SU-DHL-6 (cell line): ENCODE results near the gene RARB.

ENCODE experiments used
- H2AFZ ChIP-seq: fragments of 200-600 bp; sonication (generic); 2 replicates; pipeline ENCODE4 v1.6.1; 2014; ENCODE audit warnings: low read depth, mild to moderate bottlenecking, moderate library complexity, mixed read lengths, antibody characterized with exemption, low read length; ENCODE audit not compliant: severe bottlenecking
- H3F3A ChIP-seq: fragments of 200-600 bp; shearing (Covaris generic); 2 replicates; pipeline ENCODE4 v1.6.0; 2016; ENCODE audit warnings: antibody characterized with exemption, mild to moderate bottlenecking; ENCODE audit not compliant: insufficient read depth
- H3K27ac ChIP-seq: fragments of 200-600 bp; sonication (generic); 2 replicates; pipeline ENCODE4 v1.5.1; 2016; ENCODE audit warnings: low read depth, mild to moderate bottlenecking, low read length, moderate library complexity, mixed read lengths
- H3K27me3 ChIP-seq: fragments of 200-600 bp; sonication (generic), shearing (Covaris generic); 2 replicates; pipeline ENCODE4 v1.6.0; 2014; ENCODE audit warnings: mild to moderate bottlenecking, low read length
- H3K36me3 ChIP-seq: fragments of 200-600 bp; sonication (generic); 2 replicates; pipeline ENCODE4 v1.6.1; 2014; ENCODE audit warnings: mild to moderate bottlenecking, low read length, mixed read lengths
- H3K4me2 ChIP-seq: fragments of 300-600, 200-600 bp; shearing (Covaris generic), sonication (generic); 2 replicates; pipeline ENCODE4 v1.6.0; 2014; ENCODE audit warnings: low read length, low read depth, mild to moderate bottlenecking; ENCODE audit not compliant: poor library complexity, severe bottlenecking
- H3K4me3 ChIP-seq: fragments of 200-600 bp; sonication (generic); 2 replicates; pipeline ENCODE4 v1.5.1; 2014; ENCODE audit warnings: antibody characterized with exemption, low read length, mild to moderate bottlenecking, mixed read lengths; ENCODE audit not compliant: insufficient read depth, poor library complexity, severe bottlenecking
- H3K79me2 ChIP-seq: fragments of 200-600 bp; sonication (generic); 2 replicates; pipeline ENCODE4 v1.6.1; 2014; ENCODE audit warnings: mild to moderate bottlenecking, low read length, moderate library complexity; ENCODE audit not compliant: insufficient read depth
- H3K9ac ChIP-seq: fragments of 200-600 bp; sonication (generic); 2 replicates; pipeline ENCODE4 v1.7.0; 2014; ENCODE audit warnings: mild to moderate bottlenecking, low read length
- H3K9me2 ChIP-seq: fragments of 200-600 bp; sonication (generic); replicated peaks from 2 replicates; pipeline ENCODE4 v1.6.1; 2014; ENCODE audit warnings: low read length; ENCODE audit not compliant: insufficient read depth
- H3K9me3 ChIP-seq: fragments of 200-600 bp; sonication (generic); 2 replicates; pipeline ENCODE4 v1.6.1; 2014; ENCODE audit warnings: low read length, mixed read lengths; ENCODE audit not compliant: insufficient read depth
- H4K20me1 ChIP-seq: fragments of 200-600 bp; sonication (generic); 2 replicates; pipeline ENCODE4 v1.6.1; 2014; ENCODE audit warnings: low read depth, mild to moderate bottlenecking, antibody characterized with exemption, low read length, moderate library complexity, mixed read lengths
- EZH2phosphoT487 ChIP-seq: fragments of 200-600 bp; sonication (generic), shearing (Covaris generic); conservative IDR thresholded peaks from 2 replicates; pipeline ENCODE4 v1.6.1; 2018; ENCODE audit warnings: mild to moderate bottlenecking, antibody characterized with exemption, low read length, moderate library complexity, mixed read lengths
- TF ChIP-seq, protein P1 (sequence below): fragments of 200-600 bp; sonication (generic); IDR thresholded peaks from one replicate; pipeline ENCODE4 v1.5.1; 2017; ENCODE audit warnings: antibody characterized with exemption, mild to moderate bottlenecking, low read length, moderate library complexity; ENCODE audit not compliant: insufficient read depth, poor library complexity, severe bottlenecking

Gene RARB

DNA sequence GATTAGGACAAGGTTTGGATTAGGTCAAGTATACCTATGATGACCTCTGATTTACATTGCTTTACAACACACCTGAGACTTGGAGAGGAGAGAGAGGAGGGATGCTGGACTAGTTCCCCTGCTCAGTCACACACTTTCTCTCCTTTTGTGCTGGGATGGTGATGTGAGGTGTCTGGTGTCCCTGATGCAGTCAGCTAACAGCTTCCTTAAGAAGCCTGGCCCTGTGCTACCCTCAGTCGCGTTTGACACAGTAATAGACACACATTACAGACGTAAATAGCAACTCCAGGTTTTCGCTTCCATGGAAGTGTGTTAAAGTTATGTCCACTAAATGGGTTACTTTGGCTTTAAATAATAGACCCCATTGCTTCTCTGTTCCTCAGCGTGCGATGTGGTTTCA is 58.9 kb downstream of the RARB start:
- no peak overlapping the region for H3K4me2 ChIP-seq
- H3K9me3 ChIP-seq, result no peaks in the 10 kb centered on the region
- TF ChIP-seq, protein P1, sequence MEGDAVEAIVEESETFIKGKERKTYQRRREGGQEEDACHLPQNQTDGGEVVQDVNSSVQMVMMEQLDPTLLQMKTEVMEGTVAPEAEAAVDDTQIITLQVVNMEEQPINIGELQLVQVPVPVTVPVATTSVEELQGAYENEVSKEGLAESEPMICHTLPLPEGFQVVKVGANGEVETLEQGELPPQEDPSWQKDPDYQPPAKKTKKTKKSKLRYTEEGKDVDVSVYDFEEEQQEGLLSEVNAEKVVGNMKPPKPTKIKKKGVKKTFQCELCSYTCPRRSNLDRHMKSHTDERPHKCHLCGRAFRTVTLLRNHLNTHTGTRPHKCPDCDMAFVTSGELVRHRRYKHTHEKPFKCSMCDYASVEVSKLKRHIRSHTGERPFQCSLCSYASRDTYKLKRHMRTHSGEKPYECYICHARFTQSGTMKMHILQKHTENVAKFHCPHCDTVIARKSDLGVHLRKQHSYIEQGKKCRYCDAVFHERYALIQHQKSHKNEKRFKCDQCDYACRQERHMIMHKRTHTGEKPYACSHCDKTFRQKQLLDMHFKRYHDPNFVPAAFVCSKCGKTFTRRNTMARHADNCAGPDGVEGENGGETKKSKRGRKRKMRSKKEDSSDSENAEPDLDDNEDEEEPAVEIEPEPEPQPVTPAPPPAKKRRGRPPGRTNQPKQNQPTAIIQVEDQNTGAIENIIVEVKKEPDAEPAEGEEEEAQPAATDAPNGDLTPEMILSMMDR, result no peak
- no peak for TF ChIP-seq EZH2phosphoT487
- H3K9me2 ChIP-seq, result no peaks in the 10 kb centered on the region
- H2AFZ ChIP-seq, result no peak overlapping the region
- H4K20me1 ChIP-seq, result no peaks in the 10 kb centered on the region
- H3K27me3 ChIP-seq, result no peaks in the 10 kb centered on the region
- H3K27ac ChIP-seq, result no peak overlapping the region
- H3K4me3 ChIP-seq, result no peak overlapping the region
- H3K9ac ChIP-seq, result no peak overlapping the region
- no peaks in the 10 kb centered on the region for H3K36me3 ChIP-seq
- H3F3A ChIP-seq, result no peaks in the 10 kb centered on the region
- H3K79me2 ChIP-seq, result no peaks in the 10 kb centered on the region

DNA sequence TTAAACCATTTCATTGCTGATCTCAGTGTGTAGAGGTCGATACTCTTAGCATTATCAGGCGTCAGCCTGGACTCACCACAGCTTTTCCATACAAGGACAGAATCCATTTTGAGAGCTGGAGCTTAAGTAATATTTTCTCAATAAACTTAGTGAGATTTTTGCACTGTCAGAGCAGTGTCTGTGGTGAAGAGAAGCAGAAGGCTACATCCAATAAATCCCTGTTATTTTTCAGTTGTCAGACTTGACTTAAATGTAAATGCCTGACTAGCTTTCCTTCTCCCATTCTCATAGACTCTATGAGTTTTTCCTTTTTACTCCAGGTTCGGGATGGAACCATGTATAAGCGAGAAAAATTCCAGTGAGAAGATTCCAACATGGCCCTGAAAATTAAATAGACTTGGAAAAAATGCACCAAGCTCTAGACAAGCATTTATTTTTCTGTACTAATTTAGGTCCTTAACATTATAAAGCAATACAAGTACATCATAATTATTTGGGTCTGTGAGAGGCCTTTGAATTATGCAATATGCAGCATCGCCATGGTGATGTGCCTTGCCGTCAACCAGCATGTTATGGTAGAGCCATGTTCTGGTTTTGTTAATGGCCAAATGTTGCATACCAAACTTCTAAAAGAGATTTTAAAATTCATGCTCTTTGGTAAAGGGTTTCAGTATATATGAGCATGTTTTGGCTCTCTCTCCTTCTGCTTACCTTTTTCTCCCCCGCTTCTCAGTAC is 62.0 kb downstream of the RARB start:
- no peak overlapping the region for H3K4me3 ChIP-seq
- H4K20me1 ChIP-seq, result no peaks in the 10 kb centered on the region
- H3F3A ChIP-seq, result no peaks in the 10 kb centered on the region
- H3K4me2 ChIP-seq, result no peak overlapping the region
- no peak overlapping the region for H2AFZ ChIP-seq
- H3K27me3 ChIP-seq, result no peaks in the 10 kb centered on the region
- TF ChIP-seq, protein P1, result no peak
- TF ChIP-seq EZH2phosphoT487, result no peak
- H3K9me2 ChIP-seq, result no peaks in the 10 kb centered on the region
- H3K27ac ChIP-seq, result no peak overlapping the region
- H3K9me3 ChIP-seq, result no peaks in the 10 kb centered on the region
- no peaks in the 10 kb centered on the region for H3K36me3 ChIP-seq
- H3K79me2 ChIP-seq, result no peaks in the 10 kb centered on the region
- no peak overlapping the region for H3K9ac ChIP-seq

DNA sequence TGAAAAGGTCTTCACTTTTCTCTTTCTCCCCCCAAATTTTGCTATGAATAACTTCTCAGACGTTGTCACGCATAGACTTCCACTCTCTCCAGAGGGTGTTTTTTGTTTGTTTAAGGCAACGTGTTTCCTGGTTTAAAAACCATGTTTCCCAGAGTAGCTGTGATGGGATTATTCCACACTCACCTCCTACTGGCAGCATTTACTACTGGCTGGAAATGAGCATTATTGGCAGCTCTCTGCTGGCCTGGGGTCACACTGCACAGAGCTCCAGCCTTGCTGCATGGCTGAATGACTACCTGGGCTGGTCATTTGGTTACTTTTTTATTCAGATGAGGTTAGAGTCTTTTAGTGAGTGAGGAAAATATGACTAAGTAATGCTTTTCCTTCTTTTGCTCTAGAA is 65.2 kb downstream of the RARB start:
- H3K27ac ChIP-seq, result no peak overlapping the region
- no peak overlapping the region for H2AFZ ChIP-seq
- H3K4me3 ChIP-seq, result no peak overlapping the region
- no peak overlapping the region for H3K9ac ChIP-seq
- no peaks in the 10 kb centered on the region for H3K9me2 ChIP-seq
- no peaks in the 10 kb centered on the region for H3F3A ChIP-seq
- no peaks in the 10 kb centered on the region for H4K20me1 ChIP-seq
- TF ChIP-seq EZH2phosphoT487, result no peak
- TF ChIP-seq, protein P1, result no peak
- no peaks in the 10 kb centered on the region for H3K9me3 ChIP-seq
- no peaks in the 10 kb centered on the region for H3K27me3 ChIP-seq
- H3K79me2 ChIP-seq, result no peaks in the 10 kb centered on the region
- H3K36me3 ChIP-seq, result no peaks in the 10 kb centered on the region
- H3K4me2 ChIP-seq, result no peak overlapping the region
